Measurements from ENCODE around the gene RPA1.

The RPA1 gene

GRCh38 chr17:1871756-1872155 lies 42.0 kb downstream of the RPA1 start:
- H3K27ac ChIP-seq, result no peak overlapping the region
- TF ChIP-seq CTCF (conservative IDR thresholded peaks at IDR 0.05) (no peak), ZFX (IDR thresholded peaks at IDR 0.05) (no peak)

- TF ChIP-seq CTCF (conservative IDR thresholded peaks at IDR 0.05) (no peak), ZFX (IDR thresholded peaks at IDR 0.05) (no peak)
- no peak overlapping the region for H3K27ac ChIP-seq
These were observed 42.4 kb downstream of the RPA1 start for GRCh38 chr17:1872254-1872653.

DNA sequence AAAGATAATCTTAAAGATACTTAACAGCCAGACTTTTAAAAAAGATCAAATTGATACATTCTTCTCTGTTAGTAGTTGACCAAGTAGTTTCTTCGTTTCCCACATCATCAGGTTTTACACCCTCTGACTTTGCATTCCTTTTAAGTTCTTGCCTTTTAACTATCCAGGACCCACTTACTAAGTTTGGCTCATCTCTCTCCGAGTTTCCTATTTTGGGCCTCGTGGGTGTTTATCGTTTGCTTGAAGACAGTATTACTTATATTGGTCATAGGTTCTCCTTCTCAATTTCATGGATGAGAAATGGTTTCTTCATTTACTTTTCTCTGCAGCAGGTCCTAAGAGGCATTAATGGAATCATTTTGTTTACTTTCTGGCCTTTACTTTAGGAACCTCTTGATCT lies 43.2 kb downstream of the RPA1 start:
- no peak overlapping the region for H3K27ac ChIP-seq
- TF ChIP-seq CTCF (conservative IDR thresholded peaks at IDR 0.05), result no peak
- no peak for TF ChIP-seq ZFX (IDR thresholded peaks at IDR 0.05)

DNA sequence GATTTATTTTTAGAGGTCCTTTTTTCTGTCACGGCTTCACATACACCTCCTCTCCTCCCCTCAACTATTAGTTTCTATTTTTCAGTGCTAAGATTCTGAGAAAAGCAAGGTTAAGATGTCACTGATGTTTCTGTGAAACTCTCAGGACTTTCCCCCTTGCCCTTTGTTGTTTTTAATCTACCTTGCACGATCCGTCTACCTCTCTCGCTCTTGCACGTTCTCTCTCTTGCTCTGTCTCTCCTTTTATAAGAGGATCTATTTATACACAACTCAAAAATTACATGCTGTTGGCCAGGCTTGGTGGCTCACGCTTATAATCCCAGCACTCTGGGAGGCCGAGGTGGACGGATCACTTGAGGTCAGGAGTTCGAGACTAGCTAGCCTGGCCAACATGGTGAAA lies 43.6 kb downstream of the RPA1 start:
- no peak overlapping the region for H3K27ac ChIP-seq
- TF ChIP-seq CTCF (conservative IDR thresholded peaks at IDR 0.05) (no peak), ZFX (IDR thresholded peaks at IDR 0.05) (no peak)

DNA sequence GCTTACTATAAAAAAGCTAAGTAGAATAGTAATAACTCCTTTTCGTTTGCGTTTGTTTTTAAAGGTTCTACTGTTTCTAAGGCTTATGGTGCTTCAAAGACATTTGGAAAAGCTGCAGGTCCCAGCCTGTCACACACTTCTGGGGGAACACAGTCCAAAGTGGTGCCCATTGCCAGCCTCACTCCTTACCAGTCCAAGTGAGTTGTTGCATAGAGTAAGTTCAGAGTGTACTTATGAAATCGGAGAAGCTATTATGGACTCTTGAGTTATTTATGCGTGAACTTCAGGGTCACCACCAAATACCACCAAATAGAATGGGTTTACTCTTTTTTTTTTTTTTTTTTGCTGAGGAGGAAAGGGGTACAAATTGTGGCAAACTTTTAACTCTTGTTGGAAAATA lies 45.8 kb downstream of the RPA1 start:
- TF ChIP-seq CTCF (conservative IDR thresholded peaks at IDR 0.05), result no peak
- TF ChIP-seq ZFX (IDR thresholded peaks at IDR 0.05), result no peak
- H3K27ac ChIP-seq, result no peak overlapping the region

- no peak for TF ChIP-seq CTCF (conservative IDR thresholded peaks at IDR 0.05)
- no peak for TF ChIP-seq ZFX (IDR thresholded peaks at IDR 0.05)
These were observed 48.8 kb downstream of the RPA1 start for GRCh38 chr17:1878419-1879121.

DNA sequence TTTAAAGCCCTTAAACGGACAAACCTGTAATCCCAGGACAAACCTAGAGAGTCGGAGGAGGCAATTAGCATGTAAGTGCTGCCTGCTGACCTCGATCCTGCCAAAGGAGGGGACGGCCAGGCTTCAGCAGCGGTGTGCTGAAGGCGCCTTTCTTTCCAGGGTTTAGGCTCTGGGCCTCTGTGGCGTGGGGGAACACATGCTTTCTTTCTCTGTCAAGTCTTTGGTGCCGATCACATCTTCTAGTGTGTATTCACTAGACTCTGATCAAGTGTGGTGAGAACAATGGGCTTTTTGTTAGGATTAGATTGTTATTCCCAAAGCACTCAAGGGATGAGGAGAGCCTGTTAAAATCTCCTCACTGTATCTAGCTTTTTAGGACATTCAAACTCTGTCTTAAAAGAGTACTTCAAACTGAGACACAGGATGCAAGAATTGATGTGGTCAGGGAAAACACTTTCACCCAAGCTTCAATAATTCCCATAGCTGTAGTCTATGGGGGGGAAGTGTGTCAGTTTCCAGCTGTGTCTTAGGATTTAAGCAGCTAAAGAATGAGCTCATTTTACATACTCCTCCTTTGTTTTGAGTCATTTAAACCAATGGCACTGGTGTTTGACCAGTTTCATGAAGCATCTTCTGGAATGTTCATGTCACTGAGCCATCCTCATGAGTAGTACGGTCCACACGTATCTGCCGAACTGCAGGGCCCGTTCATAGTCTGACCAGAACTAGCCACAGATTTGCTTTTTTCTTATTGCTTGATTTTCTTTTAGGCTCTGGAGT lies 51.2 kb downstream of the RPA1 start:
- TF ChIP-seq CTCF (conservative IDR thresholded peaks at IDR 0.05), result no peak
- no peak for TF ChIP-seq ZFX (IDR thresholded peaks at IDR 0.05)
- H3K27ac ChIP-seq, result no peak overlapping the region

More at GRCh38 chr17:1878419-1879121, 48.8 kb downstream of the RPA1 start:
- no peak overlapping the region for H3K27ac ChIP-seq

Data from C4-2B (cell line).